ENCODE measurements around the gene ACSL3. TPM values are rescaled to one million over a fixed set of nuclear protein-coding genes. Genes with fewer than 3 reads are reported as not detected.

The ACSL3 gene
- total RNA-seq, 4 donors from 2014 or later = 46.5 to 71.6 (median 52.1) TPM

DNA sequence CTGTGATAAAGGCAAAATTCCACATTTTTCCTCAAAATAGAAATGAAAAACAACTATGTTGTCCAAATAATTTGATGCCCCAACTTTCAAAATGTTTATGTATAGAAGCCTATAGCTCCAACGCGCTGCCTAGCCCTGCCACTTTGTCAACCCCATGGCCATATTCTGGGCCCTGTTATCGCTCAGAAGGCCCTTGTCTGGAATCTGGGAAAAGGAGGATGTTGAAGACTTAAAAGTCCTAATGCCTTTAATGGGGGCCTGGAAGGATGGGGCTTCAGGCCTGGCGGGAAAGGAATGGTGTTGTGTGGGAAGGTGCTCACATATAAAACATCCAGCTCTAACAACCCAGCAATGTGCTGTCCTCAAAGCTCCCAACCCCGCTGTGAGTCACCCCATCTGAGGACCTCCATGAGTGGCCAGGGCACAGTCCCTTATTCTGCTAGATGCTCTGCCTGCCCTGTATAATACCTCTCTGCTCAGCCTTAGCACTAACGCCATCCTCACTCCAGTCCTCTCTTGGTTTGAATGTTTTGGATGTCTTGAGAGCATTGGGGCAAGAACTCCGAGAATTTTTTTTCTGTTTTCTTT, 86.0 kb downstream of the ACSL3 start:
- ATAC-seq = no peak
- Histone ChIP-seq H3K4me1 (peaks cover 0 to 19% (median 3%) of the 10 kb centered on the region in 3 donors), H3K27ac (no peak overlapping the region), H3K9me3 (no peaks in the 10 kb centered on the region), H3K27me3 (no peaks in the 10 kb centered on the region), H3K36me3 (peaks cover 0 to under 1% of the 10 kb centered on the region in 2 donors), H3K4me3 (no peak overlapping the region)
- WGBS, 2 donors (ENCODE audit: low coverage in 1 of 2) = 89 to 90% methylated on average over 5 to 6 of the region's 7 CpGs
- TF ChIP-seq EP300 (IDR thresholded peaks at IDR 0.05) (no peak), POLR2AphosphoS5 (IDR thresholded peaks at IDR 0.05) (no peak), POLR2A (IDR thresholded peaks at IDR 0.05) (no peak)
- TF ChIP-seq, protein P1, sequence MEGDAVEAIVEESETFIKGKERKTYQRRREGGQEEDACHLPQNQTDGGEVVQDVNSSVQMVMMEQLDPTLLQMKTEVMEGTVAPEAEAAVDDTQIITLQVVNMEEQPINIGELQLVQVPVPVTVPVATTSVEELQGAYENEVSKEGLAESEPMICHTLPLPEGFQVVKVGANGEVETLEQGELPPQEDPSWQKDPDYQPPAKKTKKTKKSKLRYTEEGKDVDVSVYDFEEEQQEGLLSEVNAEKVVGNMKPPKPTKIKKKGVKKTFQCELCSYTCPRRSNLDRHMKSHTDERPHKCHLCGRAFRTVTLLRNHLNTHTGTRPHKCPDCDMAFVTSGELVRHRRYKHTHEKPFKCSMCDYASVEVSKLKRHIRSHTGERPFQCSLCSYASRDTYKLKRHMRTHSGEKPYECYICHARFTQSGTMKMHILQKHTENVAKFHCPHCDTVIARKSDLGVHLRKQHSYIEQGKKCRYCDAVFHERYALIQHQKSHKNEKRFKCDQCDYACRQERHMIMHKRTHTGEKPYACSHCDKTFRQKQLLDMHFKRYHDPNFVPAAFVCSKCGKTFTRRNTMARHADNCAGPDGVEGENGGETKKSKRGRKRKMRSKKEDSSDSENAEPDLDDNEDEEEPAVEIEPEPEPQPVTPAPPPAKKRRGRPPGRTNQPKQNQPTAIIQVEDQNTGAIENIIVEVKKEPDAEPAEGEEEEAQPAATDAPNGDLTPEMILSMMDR (IDR thresholded peaks at IDR 0.05) = no peak

DNA sequence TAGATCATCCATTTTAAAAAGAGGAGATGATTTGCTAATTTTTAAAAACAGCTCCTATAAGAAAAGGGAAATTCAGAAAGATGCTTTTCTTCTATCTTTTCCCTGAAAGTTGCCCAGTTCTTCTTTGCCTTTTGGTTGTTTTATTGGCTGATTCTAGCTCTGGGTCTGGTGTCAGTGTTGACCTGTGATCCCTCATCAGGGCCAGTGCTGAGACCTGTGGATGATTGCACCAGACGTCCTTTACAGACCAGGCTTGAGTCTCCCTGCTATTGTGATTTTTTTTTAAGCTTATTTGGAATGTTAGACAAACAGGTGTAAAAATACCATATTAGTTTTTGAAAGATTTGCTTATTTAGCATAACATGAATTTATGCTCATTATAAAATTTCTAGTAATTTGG, 88.2 kb downstream of the ACSL3 start:
- WGBS, 2 donors (ENCODE audit: low coverage in 1 of 2) = 69 to 91% methylated on average over 1 of the region's 1 CpG
- no peak overlapping the region for H3K4me3 ChIP-seq
- no peak overlapping the region for H3K27ac ChIP-seq
- H3K4me1 ChIP-seq = peaks cover 0 to 10% (median 0%) of the 10 kb centered on the region in 3 donors
- no peak for ATAC-seq
- no peaks in the 10 kb centered on the region for H3K36me3 ChIP-seq
- TF ChIP-seq, protein P1 (IDR thresholded peaks at IDR 0.05) = no peak
- TF ChIP-seq EP300 (IDR thresholded peaks at IDR 0.05) (no peak), POLR2A (IDR thresholded peaks at IDR 0.05) (no peak), POLR2AphosphoS5 (IDR thresholded peaks at IDR 0.05) (no peak)
- H3K27me3 ChIP-seq = no peaks in the 10 kb centered on the region
- no peaks in the 10 kb centered on the region for H3K9me3 ChIP-seq

DNA sequence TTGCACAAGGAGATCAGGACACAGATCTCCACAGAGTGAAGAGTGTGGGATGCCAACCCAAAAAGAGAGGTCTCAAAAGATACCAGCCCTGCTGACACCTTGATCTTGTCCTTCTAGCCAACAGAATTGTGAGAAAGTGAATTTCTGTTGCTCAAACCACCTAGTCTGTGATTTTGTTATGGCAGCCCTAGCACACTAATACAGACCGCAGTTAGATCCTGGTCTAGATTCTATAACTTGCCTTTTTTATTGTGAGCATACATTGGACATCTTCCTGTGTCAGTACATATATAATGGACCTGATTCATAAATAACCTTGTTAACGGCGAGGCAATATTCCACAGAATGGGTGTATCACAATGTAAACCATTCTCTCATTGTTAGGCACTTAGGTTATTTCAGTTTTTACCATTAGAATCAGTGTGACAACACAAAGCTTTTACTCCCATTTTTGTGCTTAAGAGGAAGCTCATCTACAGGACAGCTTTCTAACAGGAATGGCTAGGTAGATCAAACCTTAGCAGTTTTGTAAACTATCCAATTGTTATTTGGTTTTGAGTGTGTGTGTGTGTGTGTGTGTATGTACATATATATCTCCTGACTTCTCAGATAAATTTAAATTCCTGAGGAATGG, 89.0 kb downstream of the ACSL3 start:
- H3K36me3 ChIP-seq = no peaks in the 10 kb centered on the region
- no peak overlapping the region for H3K4me3 ChIP-seq
- TF ChIP-seq, protein P1 (IDR thresholded peaks at IDR 0.05) = no peak
- TF ChIP-seq EP300 (IDR thresholded peaks at IDR 0.05) (no peak), POLR2A (IDR thresholded peaks at IDR 0.05) (no peak), POLR2AphosphoS5 (IDR thresholded peaks at IDR 0.05) (no peak)
- 98 to 100% methylated on average over 2 to 3 of the region's 3 CpGs for WGBS, 2 donors (ENCODE audit: low coverage in 1 of 2)
- H3K4me1 ChIP-seq = peaks cover 0 to 3% (median 0%) of the 10 kb centered on the region in 3 donors
- H3K9me3 ChIP-seq = no peaks in the 10 kb centered on the region
- no peaks in the 10 kb centered on the region for H3K27me3 ChIP-seq
- no peak overlapping the region for H3K27ac ChIP-seq
- no peak for ATAC-seq

DNA sequence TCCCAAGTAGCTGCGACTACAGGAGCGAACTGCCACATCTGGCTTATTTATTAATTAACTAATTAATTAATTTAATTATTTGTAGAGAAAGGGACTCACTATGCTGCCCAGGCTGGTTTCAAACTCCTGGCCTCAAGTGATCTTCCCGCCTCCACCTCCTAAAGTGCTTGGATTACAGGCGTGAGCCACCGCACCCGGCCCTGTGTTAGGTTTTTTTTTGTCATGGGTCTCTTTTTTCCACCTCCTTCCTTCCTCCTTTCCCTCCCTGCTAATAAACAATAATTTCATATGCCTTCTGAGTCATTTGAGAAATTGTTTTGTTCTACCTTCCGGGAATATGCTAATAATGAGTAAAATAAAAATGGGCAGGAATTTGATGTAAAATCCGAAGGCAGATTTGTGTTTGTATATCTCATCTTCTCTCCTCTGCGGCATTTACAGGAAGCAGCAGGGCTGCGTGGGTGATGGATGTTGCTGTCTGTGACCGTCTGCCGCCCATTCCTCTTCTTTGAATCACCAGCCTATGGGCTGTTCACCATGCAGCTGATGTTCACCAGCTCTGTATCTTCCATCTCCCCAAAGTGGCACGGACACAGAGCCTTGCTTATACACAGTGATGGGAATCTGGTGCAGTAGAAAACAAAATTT, 89.9 kb downstream of the ACSL3 start:
- Histone ChIP-seq H3K4me1 (no peaks in the 10 kb centered on the region), H3K27ac (no peak overlapping the region), H3K4me3 (no peak overlapping the region), H3K27me3 (no peaks in the 10 kb centered on the region), H3K9me3 (no peaks in the 10 kb centered on the region), H3K36me3 (no peaks in the 10 kb centered on the region)
- TF ChIP-seq, protein P1 (IDR thresholded peaks at IDR 0.05) = no peak
- peak; percentile 44 for TF ChIP-seq POLR2AphosphoS5 (IDR thresholded peaks at IDR 0.05)
- TF ChIP-seq EP300 (IDR thresholded peaks at IDR 0.05) = no peak
- TF ChIP-seq POLR2A (IDR thresholded peaks at IDR 0.05) = no peak
- no peak for ATAC-seq
- WGBS, 2 donors (ENCODE audit: low coverage in 1 of 2) = 41 to 65% methylated on average over 9 to 12 of the region's 13 CpGs
